Measurements from ENCODE around the gene CBLN3.

Gene CBLN3

GRCh38 chr14:24422261-24422660 is 7.2 kb downstream of the CBLN3 start:
- H3K4me1 Mint-ChIP-seq (ENCODE audit: low read depth), result peaks cover 20% of the 10 kb centered on the region
- no peak for DNase-seq
- no peaks in the 10 kb centered on the region for H3K36me3 Mint-ChIP-seq (ENCODE audit: low read depth)
- no peak overlapping the region for H3K27ac Mint-ChIP-seq
- H3K4me3 Mint-ChIP-seq, result no peak overlapping the region
- no peaks in the 10 kb centered on the region for H3K9me3 Mint-ChIP-seq
- peaks cover 4% of the 10 kb centered on the region for H3K27me3 Mint-ChIP-seq

DNA sequence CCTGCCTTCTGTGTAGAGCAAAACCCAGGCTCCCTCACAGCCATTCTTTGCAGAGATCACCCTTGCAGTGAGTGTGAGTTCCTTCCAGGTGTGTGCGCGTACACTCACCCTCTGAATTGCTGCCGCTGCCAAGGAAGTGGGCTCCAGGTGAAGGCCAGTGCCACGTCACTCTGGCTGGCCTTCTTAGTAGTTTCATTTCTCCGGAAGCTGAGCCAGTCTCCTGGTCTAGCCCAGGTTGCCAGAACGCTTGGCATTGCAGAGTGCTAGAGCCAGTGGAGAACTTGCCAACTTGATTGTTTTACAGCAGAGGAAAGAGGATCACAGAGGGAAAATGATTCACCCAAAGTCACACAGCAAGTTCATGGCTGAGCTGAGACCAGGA is 11.0 kb downstream of the CBLN3 start:
- no peaks in the 10 kb centered on the region for H3K9me3 Mint-ChIP-seq
- no peaks in the 10 kb centered on the region for H3K36me3 Mint-ChIP-seq (ENCODE audit: low read depth)
- H3K4me1 Mint-ChIP-seq (ENCODE audit: low read depth), result no peaks in the 10 kb centered on the region
- H3K27me3 Mint-ChIP-seq, result peaks cover 4% of the 10 kb centered on the region
- H3K4me3 Mint-ChIP-seq, result no peak overlapping the region
- H3K27ac Mint-ChIP-seq, result no peak overlapping the region
- DNase-seq, result no peak

GRCh38 chr14:24417832-24418491 is 11.5 kb downstream of the CBLN3 start:
- Mint-ChIP-seq H3K4me1 (ENCODE audit: low read depth) (no peaks in the 10 kb centered on the region), H3K4me3 (no peak overlapping the region), H3K27me3 (peaks cover 4% of the 10 kb centered on the region), H3K27ac (no peak overlapping the region), H3K9me3 (no peaks in the 10 kb centered on the region), H3K36me3 (ENCODE audit: low read depth) (no peaks in the 10 kb centered on the region)
- no peak for DNase-seq

DNA sequence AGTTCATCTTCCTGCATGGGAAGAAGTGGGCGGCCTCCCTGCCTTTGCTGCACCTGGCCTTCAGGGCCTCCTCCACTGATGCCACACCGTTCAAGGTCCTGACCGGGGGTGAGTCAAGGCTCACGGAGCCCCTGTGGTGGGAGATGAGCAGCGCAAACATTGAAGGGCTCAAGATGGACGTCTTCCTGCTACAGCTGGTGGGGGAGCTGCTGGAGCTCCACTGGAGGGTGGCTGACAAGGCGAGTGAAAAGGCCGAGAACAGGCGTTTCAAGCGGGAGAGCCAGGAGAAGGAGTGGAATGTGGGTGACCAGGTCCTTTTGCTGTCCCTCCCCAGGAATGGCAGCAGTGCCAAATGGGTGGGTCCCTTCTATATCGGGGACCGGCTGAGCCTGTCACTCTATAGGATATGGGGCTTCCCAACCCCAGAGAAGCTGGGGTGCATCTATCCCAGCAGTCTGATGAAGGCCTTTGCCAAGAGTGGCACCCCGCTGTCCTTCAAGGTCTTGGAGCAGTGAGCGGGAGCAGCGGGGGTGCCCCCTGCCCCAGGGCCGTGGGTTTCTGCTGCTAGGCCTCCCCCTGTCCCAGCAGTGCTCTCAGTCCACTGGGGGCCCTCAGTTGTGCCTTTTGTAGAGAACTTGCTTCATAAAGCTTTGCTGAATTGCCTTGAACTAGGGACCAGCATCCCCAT is 12.4 kb downstream of the CBLN3 start:
- no peaks in the 10 kb centered on the region for H3K9me3 Mint-ChIP-seq
- no peak overlapping the region for H3K27ac Mint-ChIP-seq
- H3K27me3 Mint-ChIP-seq, result peaks cover 4% of the 10 kb centered on the region
- no peak overlapping the region for H3K4me3 Mint-ChIP-seq
- H3K4me1 Mint-ChIP-seq (ENCODE audit: low read depth), result no peaks in the 10 kb centered on the region
- DNase-seq, result no peak
- no peaks in the 10 kb centered on the region for H3K36me3 Mint-ChIP-seq (ENCODE audit: low read depth)

- no peak overlapping the region for H3K4me3 Mint-ChIP-seq
- no peaks in the 10 kb centered on the region for H3K36me3 Mint-ChIP-seq (ENCODE audit: low read depth)
- DNase-seq, result no peak
- no peak overlapping the region for H3K27ac Mint-ChIP-seq
- no peaks in the 10 kb centered on the region for H3K9me3 Mint-ChIP-seq
- peaks cover 4% of the 10 kb centered on the region for H3K27me3 Mint-ChIP-seq
- H3K4me1 Mint-ChIP-seq (ENCODE audit: low read depth), result no peaks in the 10 kb centered on the region
Observed at GRCh38 chr14:24416254-24416931, 13.1 kb downstream of the CBLN3 start.

DNA sequence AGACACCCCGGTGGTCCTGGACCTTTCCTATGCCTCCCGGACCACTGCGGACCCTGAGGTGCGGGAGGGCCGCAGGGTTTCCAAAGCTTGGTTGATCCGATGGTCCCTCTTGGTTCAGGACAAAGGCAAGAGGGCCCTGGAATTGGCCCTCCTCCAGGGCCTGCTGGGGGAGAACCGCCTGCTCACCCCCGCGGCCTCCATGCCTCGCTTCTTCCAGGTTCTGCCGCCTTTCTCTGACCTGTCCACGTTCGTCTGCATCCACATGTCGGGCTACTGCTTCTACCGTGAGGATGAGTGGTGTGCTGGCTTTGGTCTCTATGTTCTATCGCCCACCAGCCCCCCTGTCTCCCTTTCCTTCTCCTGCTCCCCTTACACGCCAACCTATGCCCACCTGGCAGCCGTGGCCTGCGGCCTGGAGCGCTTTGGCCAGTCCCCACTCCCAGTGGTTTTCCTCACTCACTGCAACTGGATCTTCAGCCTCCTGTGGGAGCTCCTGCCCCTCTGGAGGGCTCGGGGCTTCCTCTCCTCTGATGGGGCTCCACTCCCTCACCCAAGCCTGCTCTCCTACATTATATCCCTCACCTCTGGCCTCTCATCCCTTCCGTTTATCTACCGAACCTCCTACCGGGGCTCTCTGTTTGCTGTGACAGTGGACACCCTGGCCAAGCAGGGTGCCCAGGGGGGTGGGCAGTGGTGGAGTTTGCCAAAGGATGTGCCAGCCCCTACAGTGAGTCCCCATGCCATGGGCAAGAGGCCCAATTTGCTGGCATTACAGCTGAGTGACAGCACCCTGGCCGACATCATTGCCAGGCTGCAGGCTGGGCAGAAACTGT is 13.8 kb downstream of the CBLN3 start:
- H3K9me3 Mint-ChIP-seq, result no peaks in the 10 kb centered on the region
- no peaks in the 10 kb centered on the region for H3K4me1 Mint-ChIP-seq (ENCODE audit: low read depth)
- DNase-seq, result no peak
- peaks cover 4% of the 10 kb centered on the region for H3K27me3 Mint-ChIP-seq
- no peak overlapping the region for H3K4me3 Mint-ChIP-seq
- H3K36me3 Mint-ChIP-seq (ENCODE audit: low read depth), result no peaks in the 10 kb centered on the region
- no peak overlapping the region for H3K27ac Mint-ChIP-seq

GRCh38 chr14:24414732-24415420 is 14.6 kb downstream of the CBLN3 start:
- DNase-seq, result no peak
- Mint-ChIP-seq H3K4me1 (ENCODE audit: low read depth) (no peaks in the 10 kb centered on the region), H3K9me3 (no peaks in the 10 kb centered on the region), H3K27me3 (peaks cover 4% of the 10 kb centered on the region), H3K27ac (no peak overlapping the region), H3K4me3 (no peak overlapping the region), H3K36me3 (ENCODE audit: low read depth) (no peaks in the 10 kb centered on the region)

DNA sequence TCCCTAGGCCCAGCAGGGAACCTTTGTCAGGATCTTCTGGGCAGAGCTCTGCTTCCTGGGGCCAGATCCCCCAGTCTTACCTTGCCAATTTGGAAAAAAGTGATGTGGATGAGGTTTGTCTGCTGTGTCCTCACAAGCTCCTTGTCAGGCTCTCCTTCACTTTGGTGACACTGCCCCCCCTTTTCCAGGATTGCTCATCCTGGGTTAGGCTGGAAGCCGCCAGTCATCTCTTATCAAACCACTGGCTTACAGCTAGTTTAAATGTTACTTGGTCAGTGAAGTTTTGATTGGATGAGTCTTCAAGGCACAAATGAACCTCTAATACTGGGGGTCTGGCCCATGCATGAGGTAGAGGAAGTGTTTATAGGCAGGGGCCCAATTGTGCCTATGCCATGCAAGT is 15.4 kb downstream of the CBLN3 start:
- no peaks in the 10 kb centered on the region for H3K4me1 Mint-ChIP-seq (ENCODE audit: low read depth)
- H3K27ac Mint-ChIP-seq, result no peak overlapping the region
- no peak for DNase-seq
- peaks cover 3% of the 10 kb centered on the region for H3K27me3 Mint-ChIP-seq
- no peaks in the 10 kb centered on the region for H3K9me3 Mint-ChIP-seq
- no peaks in the 10 kb centered on the region for H3K36me3 Mint-ChIP-seq (ENCODE audit: low read depth)
- no peak overlapping the region for H3K4me3 Mint-ChIP-seq

DNA sequence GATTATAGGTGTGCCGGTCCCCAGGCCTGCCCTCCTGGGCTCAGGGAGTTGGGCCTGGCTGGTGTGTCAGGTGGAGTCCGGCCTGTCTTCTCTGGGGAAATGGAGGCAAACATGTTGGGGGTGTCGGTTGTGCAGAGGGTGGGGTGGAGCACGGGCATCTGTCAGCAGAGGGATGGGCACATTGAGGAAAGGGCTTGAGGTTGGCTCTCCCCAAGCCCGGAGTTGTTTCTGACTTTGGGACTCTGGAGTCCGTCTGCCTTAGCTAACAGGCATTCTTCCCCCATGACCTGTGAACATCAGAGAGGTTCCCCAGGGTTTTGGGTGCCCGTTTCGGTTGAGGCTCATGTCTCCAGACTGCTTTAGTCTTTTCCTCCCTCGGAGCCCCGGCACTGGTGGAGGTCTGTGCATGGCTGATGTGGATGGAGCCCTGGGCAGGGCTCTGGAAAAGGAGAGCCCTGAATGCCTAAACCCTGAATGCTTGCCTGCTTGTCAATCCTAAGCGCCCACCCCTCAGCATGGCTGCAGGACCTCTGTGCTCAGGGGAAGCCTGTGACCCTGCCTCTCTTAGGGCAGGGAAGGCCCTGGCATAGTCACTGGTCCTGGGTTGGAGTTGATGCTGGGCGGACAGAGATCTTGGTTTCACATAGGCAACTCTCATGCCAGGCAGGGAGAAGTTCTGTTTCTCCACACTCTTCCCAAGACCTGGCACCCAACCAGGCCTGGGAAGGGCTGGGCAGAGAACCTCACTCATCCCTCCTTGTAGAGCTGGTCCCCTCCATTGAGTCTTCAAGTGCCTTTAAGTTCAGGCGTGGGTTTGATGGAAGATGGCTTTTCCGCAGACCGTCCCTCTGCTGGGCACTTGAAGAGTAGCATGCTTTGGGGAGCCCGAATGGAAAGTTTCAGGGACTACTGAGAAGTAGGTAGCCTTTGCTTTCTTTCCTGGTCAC is 17.8 kb downstream of the CBLN3 start:
- Mint-ChIP-seq H3K27me3 (peaks cover 7% of the 10 kb centered on the region), H3K9me3 (no peaks in the 10 kb centered on the region)

GRCh38 chr14:24409956-24410355 is 19.5 kb downstream of the CBLN3 start:
- Mint-ChIP-seq H3K27ac (no peak overlapping the region), H3K36me3 (ENCODE audit: low read depth) (no peaks in the 10 kb centered on the region), H3K4me3 (no peak overlapping the region), H3K27me3 (peaks cover 7% of the 10 kb centered on the region), H3K9me3 (no peaks in the 10 kb centered on the region), H3K4me1 (ENCODE audit: low read depth) (no peaks in the 10 kb centered on the region)
- no peak for DNase-seq

More for the DNA sequence above, 17.8 kb downstream of the CBLN3 start:
- no peaks in the 10 kb centered on the region for H3K36me3 Mint-ChIP-seq (ENCODE audit: low read depth)
- no peaks in the 10 kb centered on the region for H3K4me1 Mint-ChIP-seq (ENCODE audit: low read depth)
- no peak for DNase-seq
- H3K27ac Mint-ChIP-seq, result no peak overlapping the region
- no peak overlapping the region for H3K4me3 Mint-ChIP-seq

DNA sequence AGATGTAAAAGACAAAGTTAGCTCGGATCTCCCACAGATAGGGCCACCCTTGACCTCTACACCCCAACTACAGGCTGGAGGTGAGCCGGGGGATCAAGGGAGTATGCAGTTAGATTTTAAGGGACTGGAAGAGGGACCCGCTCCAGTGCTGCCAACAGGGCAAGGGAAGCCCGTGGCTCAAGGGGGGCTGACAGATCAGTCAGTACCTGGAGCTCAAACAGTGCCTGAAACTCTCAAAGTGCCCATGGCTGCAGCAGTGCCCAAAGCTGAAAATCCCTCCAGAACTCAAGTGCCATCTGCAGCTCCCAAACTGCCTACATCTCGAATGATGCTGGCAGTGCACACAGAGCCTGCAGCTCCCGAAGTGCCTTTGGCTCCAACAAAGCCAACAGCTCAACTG is 20.3 kb downstream of the CBLN3 start:
- no peak overlapping the region for H3K4me3 Mint-ChIP-seq
- no peak for DNase-seq
- no peak overlapping the region for H3K27ac Mint-ChIP-seq
- H3K4me1 Mint-ChIP-seq (ENCODE audit: low read depth), result no peaks in the 10 kb centered on the region
- no peaks in the 10 kb centered on the region for H3K9me3 Mint-ChIP-seq
- H3K36me3 Mint-ChIP-seq (ENCODE audit: low read depth), result no peaks in the 10 kb centered on the region
- H3K27me3 Mint-ChIP-seq, result peaks cover 7% of the 10 kb centered on the region

DNA sequence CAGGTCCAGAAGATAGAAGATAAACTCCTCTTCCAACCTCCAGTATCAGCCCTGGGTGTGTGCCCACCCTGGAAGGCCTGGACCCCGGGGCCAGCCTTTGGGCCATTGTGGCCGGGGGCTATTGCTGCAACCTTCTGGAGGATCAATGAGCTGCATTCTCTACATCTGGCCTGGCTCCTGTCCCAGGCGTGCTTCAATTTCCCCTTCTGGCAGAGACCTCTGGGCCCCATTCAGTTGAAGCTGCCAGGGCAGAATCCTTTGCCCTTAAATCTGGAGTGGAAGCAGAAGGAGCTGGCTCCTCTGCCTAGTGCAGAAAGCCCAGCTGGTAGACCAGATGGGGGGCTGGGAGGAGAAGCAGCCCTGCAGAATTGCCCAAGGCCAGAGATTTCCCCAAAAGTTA is 20.7 kb downstream of the CBLN3 start:
- Mint-ChIP-seq H3K36me3 (ENCODE audit: low read depth) (no peaks in the 10 kb centered on the region), H3K4me1 (ENCODE audit: low read depth) (no peaks in the 10 kb centered on the region), H3K4me3 (no peak overlapping the region), H3K27ac (no peak overlapping the region), H3K9me3 (no peaks in the 10 kb centered on the region), H3K27me3 (peaks cover 7% of the 10 kb centered on the region)
- no peak for DNase-seq

- H3K36me3 Mint-ChIP-seq (ENCODE audit: low read depth), result no peaks in the 10 kb centered on the region
- H3K4me3 Mint-ChIP-seq, result no peak overlapping the region
- H3K27ac Mint-ChIP-seq, result no peak overlapping the region
- no peaks in the 10 kb centered on the region for H3K9me3 Mint-ChIP-seq
- H3K4me1 Mint-ChIP-seq (ENCODE audit: low read depth), result no peaks in the 10 kb centered on the region
- no peak for DNase-seq
- H3K27me3 Mint-ChIP-seq, result peaks cover 15% of the 10 kb centered on the region
Observed at GRCh38 chr14:24407608-24408325, 21.7 kb downstream of the CBLN3 start.
